ENCODE results near the gene NFYC. TPM values are rescaled to one million over a fixed set of nuclear protein-coding genes. Genes with fewer than 3 reads are reported as not detected.
A peak's percentile ranks its signal among the peaks of the same experiment; 100 is the strongest.

Gene NFYC
- total and polyA plus RNA-seq, 2 experiments from 2014 or later, result 36.2 to 42.7 TPM

GRCh38 chr1:40694353-40694874 lies 2.9 kb downstream of the NFYC start:
- 0 out of 2 replicates have a peak overlapping the region, but pooled peaks have one; percentile 32 for H3K27ac Mint-ChIP-seq
- DNase-seq (ENCODE audit: low spot score) (no peak), ATAC-seq (no peak)
- peaks cover 53% of the 10 kb centered on the region for H3K4me1 Mint-ChIP-seq
- peaks cover 3% of the 10 kb centered on the region; the same call in 1 of the 3 replicates for H3K36me3 Mint-ChIP-seq (ENCODE audit: low read depth)
- Histone ChIP-seq H3K9me2 (ENCODE audit: insufficient read depth) (no peaks in the 10 kb centered on the region), H3F3A (replicated peaks; ENCODE audit: low read depth) (no peaks in the 10 kb centered on the region), H3K4me1 (ENCODE audit: insufficient read depth) (peaks cover 44% of the 10 kb centered on the region), H3K27ac (ENCODE audit: low read depth) (no peak overlapping the region), H3K4me2 (no peak overlapping the region), H4K20me1 (replicated peaks; ENCODE audit: insufficient read depth) (peaks cover 14% of the 10 kb centered on the region), H3K4me3 (no peak overlapping the region), H3K79me2 (replicated peaks; ENCODE audit: insufficient read depth) (peaks cover 90% of the 10 kb centered on the region), H3K36me3 (ENCODE audit: insufficient read depth) (no peaks in the 10 kb centered on the region), H2AFZ (no peak overlapping the region), H3K27me3 (ENCODE audit: insufficient read depth) (no peaks in the 10 kb centered on the region)
- H3K4me3 Mint-ChIP-seq, result no peak overlapping the region
- TF ChIP-seq REST (IDR thresholded peaks at IDR 0.05; ENCODE audit: unreplicated experiment) (no peak), STAT1 (IDR thresholded peaks at IDR 0.05; ENCODE audit: unreplicated experiment) (no peak), EZH2 (IDR thresholded peaks at IDR 0.05; ENCODE audit: low read depth, unreplicated experiment) (no peak), JUNB (IDR thresholded peaks at IDR 0.05; ENCODE audit: unreplicated experiment) (no peak), POLR2AphosphoS5 (IDR thresholded peaks at IDR 0.05; ENCODE audit: low read depth) (no peak)
- peaks cover 12% of the 10 kb centered on the region for H3K27me3 Mint-ChIP-seq (ENCODE audit: insufficient read depth, low read depth, poor library complexity)
- no peaks in the 10 kb centered on the region for H3K9me3 Mint-ChIP-seq

GRCh38 chr1:40696294-40696693 lies 4.8 kb downstream of the NFYC start:
- Mint-ChIP-seq H3K27ac (peak overlapping the region; percentile 90), H3K27me3 (ENCODE audit: insufficient read depth, low read depth, poor library complexity) (peaks cover 13% of the 10 kb centered on the region), H3K9me3 (no peaks in the 10 kb centered on the region), H3K4me3 (no peak overlapping the region), H3K4me1 (peaks cover 42% of the 10 kb centered on the region), H3K36me3 (ENCODE audit: low read depth) (peaks cover under 1% of the 10 kb centered on the region; the same call in 1 of the 3 replicates)
- DNase-seq (ENCODE audit: low spot score) (peak; percentile 44), ATAC-seq (no peak)
- Histone ChIP-seq H3K4me1 (ENCODE audit: insufficient read depth) (peaks cover 34% of the 10 kb centered on the region), H3F3A (replicated peaks; ENCODE audit: low read depth) (no peaks in the 10 kb centered on the region), H3K27ac (ENCODE audit: low read depth) (peak overlapping the region; percentile 84), H4K20me1 (replicated peaks; ENCODE audit: insufficient read depth) (peaks cover 3% of the 10 kb centered on the region; the same call in 1 of the 2 replicates), H3K9me2 (ENCODE audit: insufficient read depth) (no peaks in the 10 kb centered on the region), H3K27me3 (ENCODE audit: insufficient read depth) (no peaks in the 10 kb centered on the region), H3K79me2 (replicated peaks; ENCODE audit: insufficient read depth) (peaks cover 90% of the 10 kb centered on the region), H2AFZ (no peak overlapping the region), H3K4me3 (no peak overlapping the region), H3K36me3 (ENCODE audit: insufficient read depth) (no peaks in the 10 kb centered on the region), H3K4me2 (peak overlapping the region; percentile 40; the same call in 1 of the 2 replicates)
- TF ChIP-seq EZH2phosphoT487 (IDR thresholded peaks at IDR 0.05; ENCODE audit: unreplicated experiment), result no peak
- TF ChIP-seq CREB1 (CRISPR knock-in tag; IDR thresholded peaks at IDR 0.05; ENCODE audit: low read depth), result no peak
- no peak for TF ChIP-seq ZNF462 (CRISPR knock-in tag; IDR thresholded peaks at IDR 0.05)
- TF ChIP-seq REST (IDR thresholded peaks at IDR 0.05; ENCODE audit: unreplicated experiment), result no peak

Data from GM23338 (cell line).